MM.1S (cell line): ENCODE results near the gene MAP4.
"Not testable (repeated sequence)": the region's sequence is repeated elsewhere in the genome, so short reads cannot be mapped to it uniquely, and the experiment has no call there.

Experiments used
- EZH2 ChIP-seq: fragments of 300-600 bp; sonication (generic); optimal IDR thresholded peaks from 2 replicates; pipeline ENCODE3; 2017; ENCODE audit warnings: low read depth, mild to moderate bottlenecking, antibody characterized with exemption, low read length, mixed read lengths
- EZH2phosphoT487 ChIP-seq: fragments of 300-600 bp; sonication (generic); IDR thresholded peaks from 2 replicates; pipeline ENCODE4 v1.6.1; 2018; ENCODE audit warnings: antibody characterized with exemption, low read length
- TF ChIP-seq, protein P1 (sequence below): fragments of 300-600 bp; sonication (generic); IDR thresholded peaks from 2 replicates; pipeline ENCODE4 v1.5.1; 2016; ENCODE audit warnings: antibody characterized with exemption, low read length, mixed read lengths

DNA sequence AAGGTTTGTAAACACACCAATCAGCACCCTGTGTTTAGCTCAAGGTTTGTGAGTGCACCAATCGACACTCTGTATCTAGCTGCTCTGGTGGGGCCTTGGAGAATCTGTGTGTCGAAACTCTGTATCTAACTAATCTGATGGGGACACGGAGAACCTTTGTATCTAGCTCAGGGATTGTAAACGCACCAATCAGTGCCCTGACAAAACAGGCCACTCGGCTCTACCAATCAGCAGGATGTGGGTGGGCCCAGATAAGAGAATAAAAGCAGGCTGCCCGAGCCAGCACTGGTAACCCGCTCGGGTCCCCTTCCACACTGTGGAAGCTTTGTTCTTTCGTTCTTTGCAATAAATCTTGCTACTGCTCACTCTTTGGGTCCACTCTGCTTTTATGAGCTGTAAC lies 128.2 kb downstream of the MAP4 start:
- TF ChIP-seq, protein P1, sequence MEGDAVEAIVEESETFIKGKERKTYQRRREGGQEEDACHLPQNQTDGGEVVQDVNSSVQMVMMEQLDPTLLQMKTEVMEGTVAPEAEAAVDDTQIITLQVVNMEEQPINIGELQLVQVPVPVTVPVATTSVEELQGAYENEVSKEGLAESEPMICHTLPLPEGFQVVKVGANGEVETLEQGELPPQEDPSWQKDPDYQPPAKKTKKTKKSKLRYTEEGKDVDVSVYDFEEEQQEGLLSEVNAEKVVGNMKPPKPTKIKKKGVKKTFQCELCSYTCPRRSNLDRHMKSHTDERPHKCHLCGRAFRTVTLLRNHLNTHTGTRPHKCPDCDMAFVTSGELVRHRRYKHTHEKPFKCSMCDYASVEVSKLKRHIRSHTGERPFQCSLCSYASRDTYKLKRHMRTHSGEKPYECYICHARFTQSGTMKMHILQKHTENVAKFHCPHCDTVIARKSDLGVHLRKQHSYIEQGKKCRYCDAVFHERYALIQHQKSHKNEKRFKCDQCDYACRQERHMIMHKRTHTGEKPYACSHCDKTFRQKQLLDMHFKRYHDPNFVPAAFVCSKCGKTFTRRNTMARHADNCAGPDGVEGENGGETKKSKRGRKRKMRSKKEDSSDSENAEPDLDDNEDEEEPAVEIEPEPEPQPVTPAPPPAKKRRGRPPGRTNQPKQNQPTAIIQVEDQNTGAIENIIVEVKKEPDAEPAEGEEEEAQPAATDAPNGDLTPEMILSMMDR: not testable (repeated sequence)
- TF ChIP-seq EZH2, EZH2phosphoT487: not testable (repeated sequence)
